B cell (primary cell): ENCODE results near the gene PLD5.

ENCODE experiments used
- CTCF ChIP-seq: fragments of 200-600 bp; IDR thresholded peaks from one replicate; pipeline ENCODE4 v1.8.0; 2022; ENCODE audit warnings: antibody characterized with exemption, mild to moderate bottlenecking
- EZH2 ChIP-seq: IDR thresholded peaks from 2 replicates; pipeline ENCODE4 v1.6.1; 2012; ENCODE audit warnings: borderline replicate concordance, low read depth, mild to moderate bottlenecking, moderate library complexity, low read length; ENCODE audit not compliant: insufficient read depth, poor library complexity, severe bottlenecking

GRCh38 chr1:242525769-242526168 is 1.3 kb upstream of the PLD5 start:
- TF ChIP-seq EZH2 (no peak), CTCF (no peak)
